Astrocyte (in vitro differentiated cells and primary cell): ENCODE results near the gene PLD6. TPM values are rescaled to one million over a fixed set of nuclear protein-coding genes. Genes with fewer than 3 reads are reported as not detected.

Experiments used
- DNase-seq: peaks from one replicate; pipeline ENCODE4 v3.0.0-alpha.2; 2010; ENCODE audit warnings: low read depth
- FAIRE-seq: peaks from 2 replicates; lab custom pipeline; 2011; peaks lifted over from hg19 to GRCh38; lab: Jason Lieb, UNC
- H2AFZ ChIP-seq: 2 replicates; pipeline ENCODE4 v1.6.0; 2012; ENCODE audit warnings: low read depth, low read length, inconsistent platforms
- H3K27ac ChIP-seq: 2 replicates; pipeline ENCODE4 v1.5.1; 2011; ENCODE audit warnings: low read depth, low read length, inconsistent platforms
- H3K27me3 ChIP-seq: 2 replicates; pipeline ENCODE4 v1.6.0; 2011; ENCODE audit warnings: low read length, inconsistent platforms; ENCODE audit not compliant: insufficient read depth
- H3K36me3 ChIP-seq: 2 replicates; pipeline ENCODE4 v1.5.1; 2011; ENCODE audit warnings: low read length, inconsistent platforms; ENCODE audit not compliant: insufficient read depth
- H3K4me1 ChIP-seq: 2 replicates; pipeline ENCODE4 v1.5.1; 2011; ENCODE audit warnings: low read length, inconsistent platforms; ENCODE audit not compliant: insufficient read depth
- H3K4me2 ChIP-seq: 2 replicates; pipeline ENCODE4 v1.6.0; 2012; ENCODE audit warnings: low read length, inconsistent platforms
- H3K4me3 ChIP-seq: 2 replicates; pipeline ENCODE4 v1.5.1; 2011; ENCODE audit warnings: low read depth, mild to moderate bottlenecking, low read length, inconsistent platforms; ENCODE audit not compliant: insufficient read depth
- H3K79me2 ChIP-seq: 2 replicates; pipeline ENCODE4 v1.6.0; 2012; ENCODE audit warnings: mild to moderate bottlenecking, low read length, inconsistent platforms; ENCODE audit not compliant: insufficient read depth
- H3K9ac ChIP-seq: 2 replicates; pipeline ENCODE4 v1.6.0; 2012; ENCODE audit warnings: mild to moderate bottlenecking, low read length, inconsistent platforms
- H3K9me3 ChIP-seq: 2 replicates; pipeline ENCODE4 v1.5.1; 2012; ENCODE audit warnings: low read depth, mild to moderate bottlenecking, low read length, inconsistent platforms; ENCODE audit not compliant: insufficient read depth
- H4K20me1 ChIP-seq: 2 replicates; pipeline ENCODE4 v1.6.0; 2012; ENCODE audit warnings: low read length, inconsistent platforms; ENCODE audit not compliant: insufficient read depth
- H3K27ac Mint-ChIP-seq: one replicate; pipeline ENCODE4 v1.8.0; 2021; ENCODE audit warnings: mild to moderate bottlenecking, mixed read lengths; ENCODE audit not compliant: unreplicated experiment
- H3K27me3 Mint-ChIP-seq: one replicate; pipeline ENCODE4 v1.8.0; 2021; ENCODE audit warnings: low read depth, mixed read lengths; ENCODE audit not compliant: unreplicated experiment
- H3K36me3 Mint-ChIP-seq: one replicate; pipeline ENCODE4 v1.8.0; 2021; ENCODE audit warnings: low read depth, mixed read lengths; ENCODE audit not compliant: unreplicated experiment
- H3K4me1 Mint-ChIP-seq: one replicate; pipeline ENCODE4 v1.8.0; 2021; ENCODE audit warnings: low read depth, mixed read lengths; ENCODE audit not compliant: unreplicated experiment
- H3K4me3 Mint-ChIP-seq: one replicate; pipeline ENCODE4 v1.8.0; 2021; ENCODE audit warnings: mild to moderate bottlenecking, moderate library complexity, mixed read lengths; ENCODE audit not compliant: unreplicated experiment
- H3K9me3 Mint-ChIP-seq: one replicate; pipeline ENCODE4 v1.8.0; 2021; ENCODE audit warnings: mild to moderate bottlenecking, mixed read lengths; ENCODE audit not compliant: unreplicated experiment
- CTCF ChIP-seq: IDR thresholded peaks from 2 replicates; pipeline ENCODE4 v1.5.1; 2011; ENCODE audit warnings: low read depth, mild to moderate bottlenecking, inconsistent platforms, low read length, moderate library complexity; ENCODE audit not compliant: insufficient read depth
- EZH2 ChIP-seq: IDR thresholded peaks from 2 replicates; pipeline ENCODE4 v1.6.1; 2012; ENCODE audit warnings: mild to moderate bottlenecking, low read length, inconsistent platforms; ENCODE audit not compliant: insufficient read depth
- total RNA-seq: library from RNA; stranded (reverse); gene quantifications from 2 replicates; pipeline ENCODE4 v1.2.1, GENCODE V29; 2021

PLD6 gene
- total RNA-seq, 1 donor from 2014 or later, result 0.64 TPM

GRCh38 chr17:17243163-17243562 is 37.0 kb upstream of the PLD6 start:
- FAIRE-seq, result no peak
- no peaks in the 10 kb centered on the region for H3K9me3 ChIP-seq
- H3K9me3 Mint-ChIP-seq, result no peaks in the 10 kb centered on the region

GRCh38 chr17:17242246-17242645 is 36.1 kb upstream of the PLD6 start:
- Mint-ChIP-seq H3K9me3 (no peaks in the 10 kb centered on the region), H3K27me3 (no peaks in the 10 kb centered on the region), H3K4me1 (no peaks in the 10 kb centered on the region), H3K36me3 (peaks cover 2% of the 10 kb centered on the region), H3K27ac (peak overlapping the region; percentile 58), H3K4me3 (no peak overlapping the region)
- Histone ChIP-seq H3K4me1 (peaks cover 5% of the 10 kb centered on the region), H2AFZ (no peak overlapping the region), H4K20me1 (no peaks in the 10 kb centered on the region), H3K9me3 (no peaks in the 10 kb centered on the region), H3K27me3 (no peaks in the 10 kb centered on the region), H3K27ac (no peak overlapping the region), H3K9ac (no peak overlapping the region), H3K4me2 (no peak overlapping the region), H3K4me3 (no peak overlapping the region), H3K36me3 (peaks cover 16% of the 10 kb centered on the region), H3K79me2 (no peaks in the 10 kb centered on the region)
- FAIRE-seq, result no peak
- DNase-seq, result no peak
- TF ChIP-seq EZH2 (no peak), CTCF (no peak)

More at GRCh38 chr17:17243163-17243562, 37.0 kb upstream of the PLD6 start:
- Mint-ChIP-seq H3K27ac (no peak overlapping the region), H3K4me1 (no peaks in the 10 kb centered on the region), H3K36me3 (peaks cover 2% of the 10 kb centered on the region), H3K4me3 (no peak overlapping the region), H3K27me3 (no peaks in the 10 kb centered on the region)
- no peaks in the 10 kb centered on the region for H3K27me3 ChIP-seq
- H3K36me3 ChIP-seq, result peaks cover 24% of the 10 kb centered on the region
- H3K79me2 ChIP-seq, result no peaks in the 10 kb centered on the region
- no peak overlapping the region for H3K9ac ChIP-seq
- H3K27ac ChIP-seq, result no peak overlapping the region
- no peak overlapping the region for H2AFZ ChIP-seq
- H3K4me2 ChIP-seq, result no peak overlapping the region
- no peak overlapping the region for H3K4me3 ChIP-seq
- H3K4me1 ChIP-seq, result peaks cover under 1% of the 10 kb centered on the region
- TF ChIP-seq EZH2 (no peak), CTCF (no peak)
- H4K20me1 ChIP-seq, result no peaks in the 10 kb centered on the region
- DNase-seq, result no peak

- no peaks in the 10 kb centered on the region for H3K9me3 Mint-ChIP-seq
Measured at GRCh38 chr17:17241656-17242055, 35.5 kb upstream of the PLD6 start.

More at GRCh38 chr17:17241656-17242055, 35.5 kb upstream of the PLD6 start:
- no peaks in the 10 kb centered on the region for H3K27me3 ChIP-seq
- no peak for DNase-seq
- Mint-ChIP-seq H3K4me1 (no peaks in the 10 kb centered on the region), H3K4me3 (no peak overlapping the region), H3K27ac (no peak overlapping the region), H3K27me3 (no peaks in the 10 kb centered on the region), H3K36me3 (peaks cover 2% of the 10 kb centered on the region)
- H3K27ac ChIP-seq, result no peak overlapping the region
- peaks cover 5% of the 10 kb centered on the region for H3K4me1 ChIP-seq
- no peak overlapping the region for H3K9ac ChIP-seq
- no peak overlapping the region for H2AFZ ChIP-seq
- no peak for FAIRE-seq
- peaks cover 4% of the 10 kb centered on the region for H3K79me2 ChIP-seq
- H4K20me1 ChIP-seq, result no peaks in the 10 kb centered on the region
- peaks cover 11% of the 10 kb centered on the region for H3K36me3 ChIP-seq
- H3K4me2 ChIP-seq, result no peak overlapping the region
- no peak overlapping the region for H3K4me3 ChIP-seq
- H3K9me3 ChIP-seq, result no peaks in the 10 kb centered on the region
- TF ChIP-seq EZH2 (no peak), CTCF (no peak)
